Right lung (tissue), 5 donors: ENCODE results near the gene KCNAB1. TPM values are rescaled to one million over a fixed set of nuclear protein-coding genes. Genes with fewer than 3 reads are reported as not detected.

Experiments
- DNase-seq, 2 donors: peaks; one replicate each; pipeline ENCODE4 v3.0.0-alpha.2; 2013
- polyA plus RNA-seq, 5 donors: library from polyadenylated mRNA; unstranded; fragments of 120-200 nt; gene quantifications; one replicate each; pipeline versions ENCODE4 v1.2.1 to v1.2.3, GENCODE V29; 2013; ENCODE audit warnings: inconsistent platforms in 1 of 5, low replicate concordance in 1 of 5; ENCODE audit not compliant: insufficient read length in 5 of 5, insufficient read depth in 1 of 5

The KCNAB1 gene
- polyA plus RNA-seq, 5 donors: 1.3 to 1.7 (median 1.7) TPM

DNA sequence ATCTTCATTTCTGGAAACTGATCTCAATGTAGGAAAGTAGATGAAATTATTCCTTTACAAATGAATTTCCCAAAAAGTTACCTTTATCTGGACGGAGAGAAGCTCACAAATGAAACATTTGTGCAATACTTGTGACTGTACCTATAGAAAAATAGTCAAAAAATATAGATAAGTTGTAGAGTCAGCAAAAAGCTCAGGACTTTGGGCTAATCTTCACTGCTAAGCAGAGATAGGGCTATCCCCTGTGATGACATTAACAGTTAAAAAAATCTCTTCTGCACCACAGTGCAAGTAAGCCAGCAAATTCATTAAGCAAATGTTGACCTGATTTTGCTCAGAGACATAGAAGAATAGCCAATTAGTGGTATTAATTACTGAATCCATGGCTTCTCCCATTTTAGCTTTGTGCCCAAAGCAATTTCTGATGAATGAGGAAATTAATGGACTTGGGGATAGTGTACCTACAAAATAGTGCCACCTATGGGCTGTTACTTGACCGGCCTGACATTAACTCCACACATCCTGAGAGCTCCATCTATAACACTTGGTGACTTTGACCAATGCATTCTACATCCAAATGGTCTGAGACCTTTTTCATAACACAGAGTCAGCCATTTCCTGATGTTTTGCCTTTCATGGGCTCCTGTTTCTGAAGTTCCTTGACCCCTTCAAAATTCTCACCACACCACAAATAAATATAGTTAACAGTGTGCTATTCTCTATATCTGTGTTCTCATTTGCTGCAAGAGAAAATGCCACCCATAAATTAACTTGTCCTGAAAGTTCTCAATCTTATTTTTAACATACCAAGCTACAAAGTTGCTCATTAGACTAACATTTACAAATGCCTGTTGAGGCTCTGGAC lies 329.6 kb downstream of the KCNAB1 start:
- DNase-seq: peak; percentile 4 to 5

DNA sequence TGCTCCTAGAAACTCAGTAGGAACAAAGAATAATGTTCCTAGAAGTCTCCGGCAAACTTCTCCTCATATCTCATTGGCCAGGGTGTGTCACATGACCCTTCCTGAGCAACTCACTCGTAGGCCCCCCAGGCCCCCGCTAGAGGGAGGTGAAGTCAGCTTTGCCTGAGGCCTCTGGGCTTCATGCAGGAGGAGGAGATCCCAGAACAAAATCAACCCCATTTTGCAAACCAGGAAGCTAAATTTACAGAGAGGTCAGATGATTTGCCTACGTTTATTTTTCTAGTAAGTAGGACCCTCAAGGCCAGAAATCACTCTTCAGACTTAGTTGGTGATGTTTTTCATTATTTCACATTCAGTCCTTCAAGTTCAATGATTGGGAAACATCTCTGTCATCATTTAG lies 335.5 kb downstream of the KCNAB1 start:
- no peak for DNase-seq

DNA sequence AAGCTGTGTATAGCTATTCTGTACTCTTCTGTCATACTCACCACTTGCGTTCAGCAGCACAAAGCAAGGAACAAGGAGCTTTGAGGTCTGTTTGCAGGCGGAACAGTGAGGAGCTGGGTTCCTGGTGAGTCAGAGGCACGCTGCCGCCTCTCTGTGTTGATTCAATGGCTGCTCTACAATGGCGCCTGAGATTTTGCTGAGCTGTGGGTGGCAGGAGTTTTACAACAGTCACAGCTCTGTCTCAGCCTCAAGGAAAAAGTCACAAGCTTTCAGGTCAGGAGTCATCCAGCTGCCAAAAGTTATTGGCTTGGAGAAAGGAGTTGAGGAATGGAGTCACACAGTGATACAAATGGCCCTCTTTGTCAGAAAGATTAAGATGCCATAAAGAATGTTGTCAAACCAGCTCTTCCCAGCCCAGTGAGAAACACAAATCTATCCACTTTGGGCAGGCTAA lies 336.4 kb downstream of the KCNAB1 start:
- DNase-seq: no peak

GRCh38 chr3:156459434-156459833 lies 339.1 kb downstream of the KCNAB1 start:
- no peak for DNase-seq

GRCh38 chr3:156460206-156460611 lies 339.8 kb downstream of the KCNAB1 start:
- no peak for DNase-seq

- no peak for DNase-seq
Measured at GRCh38 chr3:156461889-156462288, 341.5 kb downstream of the KCNAB1 start.

GRCh38 chr3:156463123-156463522 lies 342.7 kb downstream of the KCNAB1 start:
- no peak for DNase-seq

DNA sequence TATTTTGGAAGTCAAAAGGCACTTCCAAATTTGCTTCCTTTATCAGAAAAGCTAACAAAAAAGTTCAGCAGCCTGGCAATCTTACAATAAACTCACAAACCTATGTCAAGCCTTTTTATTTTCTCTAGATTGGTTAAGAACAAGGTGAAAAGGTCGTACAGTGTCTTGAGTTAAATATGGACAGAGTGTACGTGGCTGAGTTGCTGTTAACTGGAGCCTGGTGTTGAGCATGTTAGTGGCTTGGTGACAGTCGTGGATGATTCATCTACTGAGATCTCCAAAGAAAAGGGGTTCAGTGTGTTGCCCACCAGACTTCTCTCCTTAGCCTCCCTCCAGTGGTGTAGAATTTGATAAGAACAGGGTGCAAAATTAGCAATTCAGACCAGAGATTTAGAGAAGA lies 344.8 kb downstream of the KCNAB1 start:
- DNase-seq: no peak

DNA sequence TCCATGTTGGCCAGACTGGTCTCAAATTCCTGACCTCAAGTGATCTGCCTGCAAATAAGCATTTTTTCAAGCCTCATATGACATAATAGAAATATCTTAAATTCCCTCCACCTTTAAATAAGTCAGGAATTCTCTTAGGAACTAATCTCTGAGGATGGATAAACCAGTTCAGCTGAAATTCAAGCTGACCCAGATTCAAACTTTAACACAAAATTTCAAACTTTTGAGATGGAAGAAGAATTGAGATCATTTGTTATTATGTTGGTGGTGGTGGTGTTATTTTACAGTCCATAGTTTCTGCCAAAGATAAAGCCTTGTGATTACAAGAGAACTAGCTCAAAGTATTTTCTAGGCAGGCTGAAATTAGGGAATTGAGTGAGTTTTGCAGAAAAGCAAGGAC lies 349.1 kb downstream of the KCNAB1 start:
- no peak for DNase-seq

DNA sequence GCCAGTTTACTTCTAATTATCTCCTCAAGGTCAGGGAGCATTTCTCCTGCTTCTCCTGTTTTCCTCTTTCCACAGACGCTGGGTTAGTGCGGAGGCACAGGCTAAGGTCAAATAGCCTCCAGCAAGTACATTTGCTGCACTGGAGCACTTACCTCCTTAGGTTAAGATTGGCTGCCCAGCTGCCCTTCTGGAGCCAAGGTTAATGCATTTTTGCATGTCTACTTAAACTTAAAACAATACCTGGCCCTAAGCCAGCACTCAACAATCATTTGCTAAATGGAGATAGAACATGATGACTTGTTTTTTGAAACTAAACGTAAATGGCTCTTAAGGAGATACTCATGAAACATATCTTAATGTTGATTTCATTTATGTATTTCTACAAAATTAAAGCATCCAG lies 351.1 kb downstream of the KCNAB1 start:
- no peak for DNase-seq

DNA sequence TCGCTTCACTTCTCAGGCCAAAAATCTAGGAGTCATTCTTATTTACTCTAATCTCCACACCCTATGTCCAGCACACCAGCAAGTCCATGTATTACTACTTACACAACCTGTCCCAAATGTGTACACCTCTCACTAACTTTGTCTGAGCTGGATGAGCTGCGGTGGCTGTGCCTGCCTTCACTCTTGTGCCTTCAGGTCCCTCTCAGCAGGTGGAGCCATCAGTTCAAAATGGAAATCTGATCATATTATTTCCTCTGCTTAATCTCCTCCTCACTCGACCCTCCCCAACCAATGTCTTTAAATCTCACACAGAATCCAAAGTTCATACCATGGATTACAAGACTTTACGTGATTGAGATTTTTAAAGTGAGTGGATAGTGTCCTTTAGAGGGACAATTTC lies 351.8 kb downstream of the KCNAB1 start:
- no peak for DNase-seq

DNA sequence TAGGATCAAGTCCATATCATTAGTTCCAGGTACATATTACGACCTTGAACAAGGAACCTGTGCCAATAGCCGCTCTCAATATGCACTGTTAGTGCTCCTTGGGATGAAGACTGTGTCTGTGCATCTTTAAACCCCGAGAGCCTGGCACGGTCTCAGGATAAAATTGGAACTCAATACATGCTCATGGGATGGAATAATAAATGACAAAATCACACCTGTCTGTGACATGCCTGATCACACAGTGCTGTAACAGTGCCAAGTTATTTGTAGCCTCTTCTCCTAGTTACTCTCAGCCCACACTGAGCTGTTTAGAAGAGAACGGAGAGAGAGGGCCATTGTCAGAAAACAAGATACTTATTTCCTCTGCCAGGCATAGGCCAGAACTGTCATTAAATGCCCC lies 352.3 kb downstream of the KCNAB1 start:
- DNase-seq: no peak

GRCh38 chr3:156473341-156473740 lies 353.0 kb downstream of the KCNAB1 start:
- DNase-seq: no peak

DNA sequence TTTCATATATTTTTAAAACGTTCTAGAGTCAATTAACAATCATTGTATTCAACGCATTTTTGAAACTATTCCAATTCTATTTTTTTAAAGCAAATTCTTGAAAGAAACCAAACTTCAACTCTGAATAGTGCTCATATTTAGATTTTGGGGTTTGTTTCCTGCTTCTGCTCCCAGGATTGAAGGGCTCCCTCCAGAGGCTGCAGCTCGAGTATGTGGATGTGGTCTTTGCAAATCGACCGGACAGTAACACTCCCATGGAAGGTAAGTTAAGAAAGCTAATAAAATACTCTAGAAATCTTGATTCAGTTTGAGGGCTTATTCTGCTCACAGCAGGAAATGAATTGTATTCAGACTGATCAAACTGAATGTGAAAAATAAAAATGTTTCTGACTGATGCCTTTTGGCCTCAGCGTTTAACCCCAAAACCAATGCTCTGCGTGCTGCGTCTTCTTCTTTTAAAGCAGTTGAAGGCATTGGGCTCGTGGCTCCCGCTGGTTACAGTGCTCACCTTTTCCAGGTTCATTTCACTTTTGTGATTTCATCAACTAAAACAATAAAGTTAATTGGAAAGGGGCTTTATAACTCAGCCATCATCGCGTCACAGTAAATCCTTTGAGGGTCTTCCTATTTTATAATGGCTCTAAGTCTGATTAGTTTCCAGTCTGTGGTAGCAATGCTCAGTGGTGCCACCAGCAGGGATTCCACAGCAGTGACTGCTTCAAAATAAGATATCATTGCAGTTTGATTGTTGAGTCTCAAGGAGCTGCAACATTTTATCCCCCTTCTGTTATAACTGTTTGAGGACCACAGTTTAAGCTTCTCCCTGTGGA lies 354.4 kb downstream of the KCNAB1 start:
- no peak for DNase-seq

GRCh38 chr3:156477323-156477722 lies 356.9 kb downstream of the KCNAB1 start:
- no peak for DNase-seq

- no peak for DNase-seq
Measured at GRCh38 chr3:156478891-156479290, 358.5 kb downstream of the KCNAB1 start.

DNA sequence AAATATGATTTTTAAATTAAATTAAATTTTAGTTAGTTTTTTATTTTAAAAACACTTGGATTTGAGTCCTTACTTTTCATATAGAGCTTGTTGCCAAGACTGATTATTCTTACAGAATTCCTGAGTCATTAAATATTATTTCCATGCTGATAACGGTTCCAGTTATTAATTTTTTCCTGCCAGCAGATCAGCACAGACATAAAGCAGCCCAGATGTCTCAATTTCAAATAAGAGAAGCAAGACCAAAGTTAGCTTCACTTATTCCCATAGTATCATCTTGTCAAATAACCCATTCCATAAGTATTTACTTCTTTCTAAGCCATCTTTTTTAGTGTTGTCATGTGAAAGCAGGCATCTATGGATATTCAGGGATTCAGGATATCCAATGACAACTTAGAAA lies 359.2 kb downstream of the KCNAB1 start:
- no peak for DNase-seq

GRCh38 chr3:156480949-156481348 lies 360.6 kb downstream of the KCNAB1 start:
- DNase-seq: no peak

GRCh38 chr3:156483002-156483401 lies 362.6 kb downstream of the KCNAB1 start:
- no peak for DNase-seq

DNA sequence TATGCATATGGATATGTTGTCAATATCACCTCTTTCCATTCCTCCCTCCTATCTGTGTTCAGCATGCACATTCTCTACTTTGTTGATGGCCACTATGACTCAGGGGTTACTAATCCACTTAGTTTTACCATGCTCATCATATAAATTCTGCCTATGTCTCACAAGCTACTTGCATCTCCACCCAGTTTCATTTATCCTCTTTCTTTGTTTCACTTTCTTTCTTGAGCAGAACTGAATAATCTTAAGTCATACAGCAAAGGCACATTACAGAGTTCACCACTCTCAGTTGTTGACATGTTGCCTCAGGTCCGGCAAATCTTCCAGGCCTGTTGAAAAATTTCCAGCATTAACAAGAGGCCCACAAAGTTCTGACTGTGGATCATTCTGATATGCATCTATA lies 363.0 kb downstream of the KCNAB1 start:
- no peak for DNase-seq

GRCh38 chr3:156483961-156484787 lies 363.8 kb downstream of the KCNAB1 start:
- no peak for DNase-seq

DNA sequence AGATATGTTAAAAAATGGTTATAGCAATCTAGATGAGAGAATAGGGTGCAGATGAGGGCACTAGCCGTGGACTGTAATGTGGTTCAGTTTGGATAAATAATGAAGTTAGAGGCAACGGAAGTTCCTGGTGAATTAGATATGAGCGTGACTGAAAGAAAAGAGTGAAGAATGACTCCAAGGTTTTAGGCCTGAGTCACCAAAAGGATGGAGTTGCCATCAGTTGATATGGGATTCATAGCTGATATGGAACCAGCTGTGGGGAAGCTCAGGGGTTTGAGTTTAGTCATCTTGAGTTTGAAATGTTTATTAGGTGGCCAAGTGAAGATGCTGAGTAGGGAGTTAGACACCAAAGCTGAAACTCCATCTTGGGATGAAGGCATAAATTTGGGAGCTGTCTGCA lies 368.4 kb downstream of the KCNAB1 start:
- no peak for DNase-seq
